GM21576 (cell line): ENCODE results near the gene MAGIX.

ENCODE experiments used
- ATAC-seq: cut with Tn5 transposase; IDR thresholded peaks from one replicate; pipeline ENCODE4 v1.9.1; 2021; ENCODE audit warnings: mild to moderate bottlenecking, moderate library complexity; ENCODE audit not compliant: unreplicated experiment

The MAGIX gene

DNA sequence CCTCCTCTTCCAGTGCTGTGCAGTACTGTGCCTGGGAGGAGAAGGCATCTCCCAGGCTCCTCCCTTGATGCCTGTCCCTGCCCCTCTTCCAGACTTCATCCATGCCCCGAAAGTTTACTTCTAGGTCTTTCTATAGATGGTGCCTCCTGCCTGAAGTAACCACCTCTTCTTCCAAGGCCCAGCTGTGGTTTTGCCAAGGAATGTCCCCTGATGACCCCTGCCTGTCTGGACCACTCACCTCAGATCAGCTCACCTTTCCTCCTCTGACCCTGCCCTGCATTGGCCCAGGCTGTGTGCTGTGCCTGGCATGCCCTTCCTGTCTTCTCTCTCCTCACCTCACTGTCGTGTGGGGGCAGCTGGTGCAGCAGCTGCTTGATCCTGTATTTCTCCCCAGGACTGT lies 16.8 kb downstream of the MAGIX start:
- no peak for ATAC-seq

DNA sequence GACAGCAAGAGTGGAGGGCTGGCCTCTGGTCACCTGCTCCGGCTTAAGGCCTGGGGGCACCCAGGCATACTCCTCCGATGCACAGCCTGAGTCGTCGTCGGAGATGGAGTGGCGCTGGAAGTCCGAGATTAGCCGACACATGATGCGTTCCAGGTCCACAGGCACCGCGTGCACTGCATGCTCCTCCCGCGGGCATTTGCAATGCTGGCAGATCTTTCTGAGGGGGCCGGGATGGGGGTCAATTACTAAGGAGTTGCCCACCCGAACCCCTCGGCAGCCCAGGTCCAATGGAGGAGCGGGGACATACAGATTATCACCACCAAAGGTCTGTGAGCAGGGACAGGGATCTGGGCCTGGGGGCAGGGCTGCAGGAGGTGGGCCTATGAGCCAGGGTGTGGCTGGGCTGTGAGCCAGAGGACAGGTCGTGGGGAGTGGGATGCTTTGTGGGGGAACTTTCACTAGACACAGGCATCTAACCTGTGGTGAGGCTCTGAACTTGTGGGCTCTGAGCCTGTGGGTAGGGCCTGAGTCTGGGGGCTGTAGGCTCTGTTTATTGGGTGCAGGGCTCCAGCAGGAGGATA lies 21.2 kb downstream of the MAGIX start:
- no peak for ATAC-seq

DNA sequence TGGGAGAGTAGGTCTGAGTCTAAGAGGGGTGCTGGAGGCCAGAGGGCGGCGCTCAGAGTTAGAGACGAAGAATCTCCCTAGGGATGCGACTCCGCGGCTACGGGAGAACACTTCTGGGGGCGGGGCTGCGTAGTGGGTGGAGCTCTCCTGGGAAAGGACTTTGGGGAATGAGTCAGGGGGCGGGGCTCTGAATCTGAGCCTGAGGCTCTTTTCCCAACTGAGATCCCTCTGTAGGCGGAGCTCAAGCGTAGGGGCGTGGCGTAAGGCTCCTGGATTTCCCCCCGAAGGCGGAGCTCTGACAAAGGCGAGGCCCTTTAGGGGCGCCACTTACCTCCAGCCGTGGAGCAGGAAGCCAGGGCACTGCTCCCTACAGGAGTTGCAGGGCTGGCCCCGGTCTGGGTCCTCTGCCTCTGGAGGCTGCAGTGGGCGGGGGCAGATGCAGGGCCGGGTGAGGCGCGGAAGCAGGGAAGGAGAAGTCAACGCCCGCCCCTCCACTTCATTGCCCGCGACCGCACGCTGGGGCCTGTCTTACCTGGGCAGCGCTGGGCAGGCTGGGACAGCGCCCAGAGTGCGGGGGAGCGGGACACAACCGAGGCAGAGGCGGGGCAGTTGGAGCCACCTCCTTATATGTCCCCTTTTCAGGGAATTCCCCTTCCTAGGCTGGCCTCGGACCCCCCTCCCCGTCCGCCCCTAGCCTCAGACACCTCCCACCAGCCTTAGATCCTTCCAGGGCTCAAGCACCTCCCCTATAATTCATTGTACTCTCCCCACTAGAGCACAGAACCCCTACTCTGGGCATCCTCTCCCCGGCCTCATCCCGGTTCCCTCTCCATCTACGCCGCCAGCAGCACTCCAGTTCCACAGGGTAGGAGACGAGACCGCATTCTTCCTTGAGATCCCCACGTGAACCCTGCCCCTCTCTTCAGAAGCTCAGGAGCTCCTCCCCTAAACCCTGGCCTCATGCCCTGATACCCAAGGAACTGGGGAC lies 22.0 kb downstream of the MAGIX start:
- no peak for ATAC-seq

DNA sequence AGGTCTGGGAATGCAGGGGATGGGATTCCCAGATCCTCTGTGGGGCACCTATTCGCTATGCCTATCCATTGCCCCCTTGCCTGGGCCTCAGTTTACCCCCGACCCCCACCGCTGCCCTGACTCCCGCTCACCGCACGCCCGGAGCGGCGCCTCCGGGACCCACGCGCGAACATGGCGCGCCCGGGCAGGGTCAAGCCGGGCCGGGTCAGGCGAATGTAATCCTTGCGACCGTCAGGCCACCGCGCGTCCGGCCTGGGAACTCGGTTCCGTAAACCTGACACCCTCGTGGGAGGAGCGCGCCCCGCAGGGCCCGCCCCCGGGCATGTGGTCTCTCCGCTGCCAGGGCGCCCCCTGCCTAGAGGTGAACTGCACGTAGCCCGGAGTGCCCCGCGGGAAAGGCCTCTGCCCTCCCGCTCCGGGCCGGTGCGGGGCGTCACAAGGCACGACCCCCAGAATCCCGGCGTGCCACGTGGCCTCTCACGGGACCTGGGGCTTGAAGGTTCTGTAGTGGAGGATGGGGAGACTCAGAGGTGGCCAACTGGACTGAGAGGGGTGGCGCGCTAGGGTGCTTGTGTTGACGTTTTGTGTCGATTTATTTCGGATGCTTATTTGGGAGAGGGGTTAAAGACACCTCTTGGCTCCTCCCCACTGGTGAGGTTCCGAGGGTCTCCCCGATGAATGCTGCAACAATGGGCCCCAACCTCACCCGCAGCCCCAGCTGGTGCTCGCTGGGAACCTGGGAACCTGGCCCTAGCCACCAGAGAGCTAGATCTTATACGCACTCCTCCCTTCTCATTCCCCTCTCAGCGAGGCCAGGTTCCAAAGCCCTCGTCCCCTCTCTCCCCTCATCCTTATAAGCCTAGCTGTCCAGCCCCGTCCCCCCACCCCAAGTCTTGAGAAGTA lies 23.8 kb downstream of the MAGIX start, which contains the start of gene PRICKLE3:
PRICKLE3 (minus strand) TSS at position 249 of the 903 bp plus-strand sequence; CDS start at position 173, 76 bp downstream.
- ATAC-seq: no peak

DNA sequence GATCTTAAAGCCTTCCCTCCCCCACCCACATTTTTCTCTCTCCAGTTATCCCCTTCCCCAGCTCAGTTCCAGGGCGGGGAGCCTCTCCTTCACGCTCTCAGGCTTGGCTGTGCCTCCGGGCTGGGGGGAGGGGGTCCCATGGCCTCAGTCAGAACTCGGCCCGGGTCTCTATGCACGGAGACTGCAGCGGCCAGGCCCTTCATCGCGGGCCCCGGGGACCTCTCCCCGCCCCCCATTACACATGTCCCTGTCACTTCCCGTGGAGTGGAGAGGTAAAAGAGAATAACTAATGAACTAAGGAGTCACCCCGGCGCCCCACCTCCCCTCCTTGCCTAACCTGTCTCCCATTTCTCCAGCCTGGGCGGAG lies 24.5 kb downstream of the MAGIX start:
- ATAC-seq: no peak

DNA sequence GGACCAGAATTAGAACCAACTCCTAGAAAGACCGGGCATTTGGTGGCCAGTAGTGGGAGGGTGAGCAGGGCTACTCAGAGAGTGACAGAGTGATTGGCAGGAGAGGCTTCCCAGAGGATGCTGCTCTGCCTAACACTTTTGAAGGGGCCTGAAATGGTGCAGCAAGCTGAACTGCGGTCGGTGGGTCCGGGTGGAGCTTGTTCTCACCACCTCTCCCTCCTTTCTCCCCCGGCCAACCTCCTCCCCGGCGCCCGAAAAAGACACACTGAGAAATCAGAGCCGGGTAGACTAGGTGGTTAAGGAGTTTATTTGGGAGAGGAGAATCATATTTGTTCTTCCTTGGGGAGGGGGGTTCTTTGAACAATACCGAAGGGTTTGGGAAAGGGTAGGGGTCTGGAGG lies 25.0 kb downstream of the MAGIX start:
- ATAC-seq: no peak

DNA sequence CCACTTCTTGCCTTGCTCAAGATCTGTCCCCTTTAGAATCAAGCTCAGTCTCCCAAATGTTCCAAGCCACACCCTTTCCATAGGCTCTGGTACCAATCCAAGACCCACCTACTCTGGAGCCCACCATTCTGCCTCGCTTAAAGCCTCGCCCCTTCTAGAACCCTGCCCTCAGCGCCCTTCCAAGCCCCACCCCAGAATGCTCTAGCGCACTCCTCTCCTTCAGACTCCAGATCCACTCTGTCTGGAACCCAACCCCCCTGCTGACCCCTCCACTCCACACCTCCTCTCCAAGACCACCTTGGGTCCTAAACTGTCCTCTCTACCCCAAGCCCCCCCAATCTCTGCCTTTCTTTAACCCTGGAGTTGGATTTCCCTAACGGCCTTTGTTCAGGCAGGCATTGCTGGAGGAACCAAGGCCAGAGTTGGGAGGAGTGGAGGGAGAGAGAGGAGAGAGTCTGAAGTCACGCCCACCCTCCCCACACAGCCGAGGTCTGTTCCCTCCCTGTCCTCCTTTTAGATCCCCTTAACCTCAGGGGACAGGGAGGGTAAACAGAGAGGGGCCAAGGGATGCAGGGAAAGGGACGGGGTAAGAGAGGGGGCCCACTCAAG lies 26.0 kb downstream of the MAGIX start:
- ATAC-seq: no peak

DNA sequence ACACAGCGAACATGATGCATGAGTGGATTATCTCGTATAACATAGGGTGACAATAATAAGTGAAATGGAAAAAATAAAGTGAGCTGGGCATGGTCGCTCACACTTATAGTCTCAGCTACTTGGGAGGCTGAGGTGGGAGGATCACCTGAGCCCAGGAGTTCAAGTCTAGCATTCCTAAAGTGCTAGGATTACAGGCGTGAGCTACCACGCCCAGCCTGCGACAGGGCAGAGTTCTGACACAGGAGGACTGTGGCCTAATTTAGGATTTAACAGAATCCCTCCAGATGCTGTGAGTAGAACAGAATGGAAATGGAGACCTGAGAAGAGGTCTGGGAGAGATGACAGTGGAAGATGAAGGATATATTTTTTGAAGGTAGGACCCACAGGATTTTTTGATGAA lies 27.0 kb downstream of the MAGIX start:
- ATAC-seq: no peak

DNA sequence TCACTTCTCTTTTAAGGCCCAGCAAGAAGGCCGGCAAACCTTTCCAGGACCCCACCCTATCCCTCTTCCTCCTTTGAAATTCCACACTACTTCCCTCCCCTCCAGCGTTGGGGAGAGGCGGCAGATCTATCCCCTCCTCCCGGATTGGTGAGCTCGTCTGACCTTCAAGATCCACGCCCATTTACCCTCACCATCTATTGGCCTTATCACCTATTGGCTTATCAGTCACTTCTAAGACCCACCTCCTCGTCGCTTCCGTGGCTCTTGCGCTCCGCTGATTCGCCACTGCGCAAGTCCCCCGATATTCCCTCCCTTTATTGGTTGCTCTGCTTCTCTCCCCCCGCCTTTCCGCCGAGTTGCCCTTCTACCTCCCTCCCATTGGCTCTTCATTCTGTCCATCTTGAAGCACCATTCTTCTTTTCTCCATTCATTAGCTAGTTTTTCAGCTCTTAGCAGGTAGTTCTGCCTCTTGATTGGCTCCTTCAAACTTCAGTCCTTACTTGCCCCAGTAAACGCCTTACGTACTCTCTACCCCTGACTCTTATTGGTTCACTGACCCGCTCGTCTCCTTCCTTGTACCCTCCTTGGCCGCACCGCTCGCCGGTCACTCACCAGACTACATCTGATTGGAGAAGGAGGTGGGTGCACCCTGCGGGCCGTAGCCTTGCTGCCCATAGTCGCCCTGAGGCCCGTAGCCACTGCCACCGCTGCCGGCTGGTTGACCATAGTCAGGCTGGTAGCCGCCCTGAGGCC lies 28.4 kb downstream of the MAGIX start:
- peak; percentile 88 for ATAC-seq

DNA sequence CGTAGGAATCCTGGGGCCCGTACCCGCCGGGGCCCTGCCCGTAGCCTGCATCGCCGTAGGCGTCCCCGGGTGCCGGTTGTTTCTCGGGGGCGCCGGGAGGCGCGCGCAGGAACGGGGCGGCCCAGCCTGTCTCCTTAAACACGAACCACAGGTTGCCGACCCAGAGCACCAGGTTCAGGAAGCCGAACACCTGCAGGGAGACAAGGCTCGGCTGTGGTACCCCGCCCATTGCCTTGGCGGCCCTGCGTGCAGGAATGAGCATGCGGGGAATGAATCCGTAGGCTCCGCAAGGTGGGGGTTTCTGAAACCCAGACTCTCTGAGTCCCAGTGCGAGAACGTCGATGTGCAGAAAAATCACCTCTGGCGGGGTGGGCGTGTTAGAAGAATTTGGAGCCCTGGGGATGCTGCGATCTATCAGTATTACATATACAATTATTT lies 29.0 kb downstream of the MAGIX start:
- no peak for ATAC-seq

DNA sequence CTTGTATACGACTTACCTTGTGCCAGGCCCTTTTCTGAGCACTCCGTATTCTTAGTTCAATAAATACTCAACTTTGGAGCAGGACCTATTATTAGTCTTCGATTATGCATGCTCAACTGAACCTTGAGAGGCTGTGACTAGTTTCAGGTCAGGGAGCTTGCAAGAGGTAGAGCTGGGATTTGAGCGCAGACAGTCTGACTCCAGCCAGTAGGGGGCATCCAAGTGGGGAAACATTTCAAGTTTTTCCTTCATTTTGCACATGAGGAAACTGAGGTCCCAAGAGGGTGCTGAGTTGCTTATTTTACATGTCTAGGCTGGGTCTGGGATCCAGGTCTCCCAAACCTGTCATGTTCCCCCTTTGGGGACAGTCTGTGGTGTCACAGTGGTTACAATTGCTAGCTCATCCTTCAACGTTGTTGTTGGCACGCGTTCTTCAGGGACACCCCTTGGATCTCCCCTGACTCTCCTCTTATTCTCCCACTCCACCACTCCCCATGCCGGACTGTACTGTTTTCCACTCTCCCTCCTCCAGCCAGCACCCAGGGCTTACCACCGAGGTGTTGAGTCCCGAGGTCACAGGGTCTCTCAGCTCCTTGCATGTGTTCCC lies 30.3 kb downstream of the MAGIX start:
- ATAC-seq: no peak

DNA sequence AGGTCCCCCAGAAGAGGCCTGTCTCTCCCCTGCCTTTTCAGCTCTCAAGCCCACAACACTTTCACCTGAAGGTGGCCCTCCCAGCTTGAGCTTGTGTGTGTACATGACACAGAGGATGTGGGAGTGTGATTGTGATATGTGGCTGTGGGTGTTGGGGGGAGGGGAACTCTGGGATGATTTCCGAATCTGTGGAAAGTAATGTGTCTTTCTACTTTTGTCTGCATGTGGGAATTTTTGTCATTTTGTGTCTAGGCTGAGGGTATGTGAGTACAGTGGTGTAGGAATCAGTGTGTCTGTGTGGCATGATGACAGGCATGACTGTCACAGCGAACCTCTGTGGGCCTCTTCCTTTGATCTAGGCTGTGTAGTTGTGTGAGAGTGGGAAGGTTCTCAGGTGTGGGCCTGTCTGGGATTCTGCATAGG lies 31.0 kb downstream of the MAGIX start:
- ATAC-seq: no peak

DNA sequence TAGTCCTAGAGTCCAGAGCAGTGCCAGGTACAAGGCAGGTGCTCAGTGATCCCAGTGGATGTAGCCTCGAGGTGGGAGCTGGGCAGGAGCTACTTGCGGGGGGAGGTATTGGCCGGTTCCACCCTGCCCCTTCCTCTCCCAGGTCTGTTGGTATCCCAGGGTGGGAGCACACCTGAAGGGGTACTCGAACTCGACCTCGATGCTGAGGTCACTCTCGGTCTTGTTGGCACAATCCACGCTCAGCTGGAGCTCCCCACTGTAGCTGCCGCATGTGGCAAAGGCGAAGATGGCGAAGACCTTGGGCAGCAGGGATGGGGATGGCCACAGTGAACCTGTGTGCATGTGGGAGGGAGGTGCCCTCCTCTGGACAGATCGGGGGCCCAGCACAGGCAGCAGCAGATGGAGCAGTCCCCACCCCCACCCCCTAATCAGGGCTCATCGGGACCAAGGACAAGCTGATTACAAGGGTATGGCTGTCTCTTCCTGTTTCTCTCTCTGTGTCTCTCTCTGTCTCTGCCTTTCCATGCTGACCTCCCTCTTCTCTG lies 35.1 kb downstream of the MAGIX start:
- no peak for ATAC-seq

DNA sequence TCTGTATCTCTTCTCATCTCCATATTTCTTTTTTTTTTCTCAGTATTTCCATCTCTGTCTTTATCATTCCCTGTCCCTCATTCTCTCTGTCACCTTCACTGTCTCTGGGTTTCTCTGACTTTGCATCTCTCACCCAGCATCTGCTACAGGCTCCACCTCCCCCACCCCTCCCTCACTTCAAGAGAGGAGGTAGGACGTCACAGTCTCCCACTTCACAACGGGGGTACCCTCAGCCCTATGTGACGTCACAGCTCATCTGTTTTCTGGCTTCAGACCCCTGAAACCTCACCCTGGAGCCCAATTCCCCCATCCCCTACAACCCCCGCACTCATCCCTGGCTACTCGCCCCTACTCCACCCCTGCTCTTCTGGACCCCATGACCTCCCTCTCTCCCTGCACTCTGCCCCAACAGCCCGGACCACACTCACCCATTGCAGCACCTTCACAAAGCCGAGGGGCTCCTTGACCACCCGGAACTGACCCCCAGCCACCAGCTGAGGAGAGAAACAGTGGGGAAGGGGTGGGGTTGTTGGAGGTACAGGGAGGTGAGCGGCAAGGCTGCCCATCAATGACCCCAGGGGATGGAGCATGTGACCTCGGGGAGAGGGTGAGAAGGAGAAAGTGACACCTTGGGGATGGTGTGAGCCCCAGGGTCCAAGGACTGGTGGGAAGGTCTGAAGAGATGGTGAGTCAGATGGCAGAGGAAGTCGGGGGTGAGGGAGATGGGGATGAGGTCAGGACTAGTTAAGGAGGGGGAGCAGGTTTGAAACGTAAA lies 36.2 kb downstream of the MAGIX start:
- ATAC-seq: no peak

DNA sequence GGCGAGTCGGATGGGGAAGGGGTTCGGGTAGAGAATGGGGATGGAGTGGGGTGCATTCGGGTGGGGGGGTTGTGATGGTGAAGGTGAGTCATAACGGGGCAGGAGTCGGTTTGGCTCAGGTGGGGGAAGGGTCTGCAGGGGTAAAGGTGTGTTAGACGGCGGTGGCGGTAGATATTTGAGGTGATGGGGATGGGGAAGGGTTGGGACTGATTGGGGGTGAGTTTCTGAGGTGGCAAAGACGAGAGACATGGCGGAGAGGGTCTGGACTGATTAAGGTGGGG lies 36.7 kb downstream of the MAGIX start:
- no peak for ATAC-seq

DNA sequence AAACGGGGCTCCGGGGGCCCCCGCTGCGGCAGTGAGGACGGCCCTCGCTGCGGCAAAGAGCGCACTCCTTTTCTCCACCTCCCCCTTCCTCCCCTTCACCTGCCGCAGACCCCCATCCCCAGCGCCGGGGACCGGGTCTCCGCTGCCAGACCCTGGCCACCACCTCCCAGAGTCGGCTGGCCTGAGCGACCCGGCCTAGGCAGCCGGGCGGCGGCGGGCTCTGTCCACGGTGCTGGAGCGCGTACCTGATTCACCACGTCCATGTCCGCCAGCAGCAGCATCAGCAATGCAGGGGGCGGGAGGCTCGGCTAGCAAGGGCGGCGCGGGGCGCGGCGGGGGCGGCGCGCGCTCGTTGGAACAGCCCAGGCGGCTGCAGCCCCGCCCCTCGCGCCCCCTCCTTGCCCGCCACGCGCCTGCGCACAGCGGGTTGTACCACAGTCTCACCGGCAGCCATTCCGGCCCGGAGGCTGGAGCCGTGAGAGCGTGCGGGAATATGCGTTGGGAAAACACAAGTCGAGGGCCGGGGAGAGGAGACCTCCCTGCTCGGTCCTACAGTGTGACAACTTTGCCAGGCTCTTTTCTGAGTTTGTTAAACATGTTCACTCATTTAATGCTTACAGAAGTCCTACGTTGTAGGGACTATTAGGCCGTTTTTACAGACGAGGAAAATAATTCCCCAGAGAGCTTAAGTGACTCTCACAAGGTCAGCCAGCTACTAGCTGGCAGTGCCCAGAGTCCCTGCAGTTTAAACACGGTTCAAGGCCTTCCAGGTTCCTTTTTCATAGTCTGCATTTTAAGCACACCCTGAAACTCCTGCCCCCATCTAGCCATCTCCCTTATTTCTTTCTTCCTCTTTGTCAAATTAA lies 37.6 kb downstream of the MAGIX start, which contains the start of gene SYP:
SYP (minus strand) TSS at position 288 of the 866 bp plus-strand sequence; CDS start at position 281, 7 bp downstream.
- ATAC-seq: peak; percentile 93

DNA sequence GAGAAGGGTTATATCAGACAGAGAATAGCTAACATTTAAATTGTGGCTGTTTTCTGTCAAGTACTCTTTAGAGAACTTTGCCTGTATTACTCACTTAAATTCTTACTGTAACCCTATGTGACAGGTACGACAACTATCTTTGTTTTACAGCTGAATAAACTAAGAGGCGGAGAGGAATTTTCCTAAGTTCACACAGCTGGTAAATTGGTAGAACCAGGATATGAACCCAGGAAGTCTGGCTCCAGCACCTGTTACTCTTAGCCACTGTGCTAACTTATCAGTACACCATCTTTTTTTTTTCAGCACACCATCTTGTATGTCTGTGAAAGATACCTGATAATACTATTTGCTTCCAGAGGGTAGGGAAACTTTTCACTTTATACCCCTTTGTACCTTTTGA lies 39.5 kb downstream of the MAGIX start:
- ATAC-seq: no peak

DNA sequence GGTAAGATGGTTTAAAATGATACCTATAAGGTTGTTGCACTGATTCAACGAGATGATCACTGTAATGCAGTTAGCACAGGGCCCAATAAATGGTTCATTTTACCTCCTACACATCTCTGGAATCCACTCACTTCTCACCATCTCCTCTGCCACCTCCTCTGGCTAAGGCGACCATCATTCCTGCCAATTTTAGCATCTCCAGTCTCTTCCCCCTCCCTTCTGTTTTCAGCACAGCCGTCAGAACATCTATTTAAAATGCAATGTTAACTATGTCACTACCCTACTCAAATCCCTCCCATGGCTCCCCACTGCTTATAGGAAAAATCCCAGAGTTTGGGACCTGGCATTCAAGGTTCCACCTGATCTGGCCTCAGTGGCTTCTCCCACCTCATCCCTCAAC lies 41.0 kb downstream of the MAGIX start:
- ATAC-seq: no peak
